HL-60 (cell line): ENCODE results near the gene IL17C.

Source experiments
- DNase-seq, 2 experiments: peaks; one replicate each; pipeline ENCODE4 v3.0.0-alpha.2; 2010 to 2020; ENCODE audit warnings: low read depth in 1 of 2, low spot score in 1 of 2
- H3K27ac ChIP-seq: fragments of 250-450 bp; sonication (Bioruptor Pico); replicated peaks from 2 replicates; pipeline ENCODE4 v1.5.1; 2020; ENCODE audit warnings: mild to moderate bottlenecking, moderate library complexity
- H3K27me3 ChIP-seq: fragments of 250-450 bp; sonication (Bioruptor Pico); 2 replicates; pipeline ENCODE4 v1.5.1; 2021; ENCODE audit warnings: mild to moderate bottlenecking, moderate library complexity; ENCODE audit not compliant: insufficient read depth, poor library complexity, severe bottlenecking
- H3K4me3 ChIP-seq: replicated peaks from 2 replicates; pipeline ENCODE4 v1.5.1; 2011; ENCODE audit warnings: mild to moderate bottlenecking, control low read depth, low read length; ENCODE audit not compliant: insufficient read depth
- GABPA ChIP-seq: IDR thresholded peaks from 2 replicates; pipeline ENCODE4 v1.6.1; 2012; ENCODE audit warnings: low read depth
- POLR2AphosphoS5 ChIP-seq: IDR thresholded peaks from 2 replicates; pipeline ENCODE4 v1.6.1; 2012; ENCODE audit warnings: low read depth
- SPI1 ChIP-seq: IDR thresholded peaks from 2 replicates; pipeline ENCODE4 v1.6.1; 2012; ENCODE audit warnings: low read depth, mild to moderate bottlenecking, borderline replicate concordance
- TF ChIP-seq, protein P1 (sequence below): IDR thresholded peaks from one replicate; pipeline ENCODE4 v1.5.1; 2011; ENCODE audit warnings: low read length, control low read depth, inconsistent platforms; ENCODE audit not compliant: insufficient read depth
- TF ChIP-seq, protein P2 (sequence below): IDR thresholded peaks from 2 replicates; pipeline ENCODE4 v1.6.1; 2012; ENCODE audit warnings: low read depth; ENCODE audit not compliant: insufficient replicate concordance

IL17C gene

DNA sequence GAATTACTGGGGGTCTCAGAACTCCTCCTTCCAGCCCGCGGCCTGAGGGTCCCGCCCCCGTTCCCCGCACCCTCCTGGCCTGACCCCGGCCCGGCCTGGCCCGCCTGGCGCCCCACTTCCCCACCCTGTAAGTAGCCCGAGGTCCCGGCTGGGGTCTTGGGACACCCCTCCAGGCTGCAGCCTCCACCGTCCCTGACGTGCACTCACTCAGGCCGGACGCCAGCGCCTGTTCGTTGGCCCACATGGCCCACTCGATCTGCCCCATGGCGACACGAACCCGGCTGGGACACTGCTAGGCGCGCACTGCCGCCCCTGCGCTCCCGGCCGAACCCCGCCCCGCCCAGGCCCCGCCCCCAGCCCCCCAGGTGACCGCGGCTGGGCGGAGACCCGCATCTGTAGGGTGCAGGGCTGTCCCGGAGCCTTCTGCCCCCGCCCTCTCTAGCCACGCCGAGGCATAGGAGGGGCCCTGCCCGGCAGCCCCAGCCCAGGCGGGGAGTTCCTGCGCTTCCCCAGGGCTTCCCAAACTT, 12.4 kb downstream of the IL17C start, which contains the start of gene CYBA:
Gene CYBA (minus strand): TSS at position 305 of the 527 bp plus-strand sequence. CDS start 40 bp downstream, at position 265.
- no peaks in the 10 kb centered on the region for H3K27me3 ChIP-seq
- H3K27ac ChIP-seq: peak within 1 kb of the TSS; percentile 98
- no peak for TF ChIP-seq GABPA
- TF ChIP-seq POLR2AphosphoS5: peak; percentile 64; the same call in 1 of the 2 replicates
- peak within 1 kb of the TSS; percentile 77 for H3K4me3 ChIP-seq
- DNase-seq: peak; percentile 67 to 71

- TF ChIP-seq GABPA (no peak), SPI1 (no peak), POLR2AphosphoS5 (no peak)
- TF ChIP-seq, protein P1, sequence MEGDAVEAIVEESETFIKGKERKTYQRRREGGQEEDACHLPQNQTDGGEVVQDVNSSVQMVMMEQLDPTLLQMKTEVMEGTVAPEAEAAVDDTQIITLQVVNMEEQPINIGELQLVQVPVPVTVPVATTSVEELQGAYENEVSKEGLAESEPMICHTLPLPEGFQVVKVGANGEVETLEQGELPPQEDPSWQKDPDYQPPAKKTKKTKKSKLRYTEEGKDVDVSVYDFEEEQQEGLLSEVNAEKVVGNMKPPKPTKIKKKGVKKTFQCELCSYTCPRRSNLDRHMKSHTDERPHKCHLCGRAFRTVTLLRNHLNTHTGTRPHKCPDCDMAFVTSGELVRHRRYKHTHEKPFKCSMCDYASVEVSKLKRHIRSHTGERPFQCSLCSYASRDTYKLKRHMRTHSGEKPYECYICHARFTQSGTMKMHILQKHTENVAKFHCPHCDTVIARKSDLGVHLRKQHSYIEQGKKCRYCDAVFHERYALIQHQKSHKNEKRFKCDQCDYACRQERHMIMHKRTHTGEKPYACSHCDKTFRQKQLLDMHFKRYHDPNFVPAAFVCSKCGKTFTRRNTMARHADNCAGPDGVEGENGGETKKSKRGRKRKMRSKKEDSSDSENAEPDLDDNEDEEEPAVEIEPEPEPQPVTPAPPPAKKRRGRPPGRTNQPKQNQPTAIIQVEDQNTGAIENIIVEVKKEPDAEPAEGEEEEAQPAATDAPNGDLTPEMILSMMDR: no peak
- TF ChIP-seq, protein P2, sequence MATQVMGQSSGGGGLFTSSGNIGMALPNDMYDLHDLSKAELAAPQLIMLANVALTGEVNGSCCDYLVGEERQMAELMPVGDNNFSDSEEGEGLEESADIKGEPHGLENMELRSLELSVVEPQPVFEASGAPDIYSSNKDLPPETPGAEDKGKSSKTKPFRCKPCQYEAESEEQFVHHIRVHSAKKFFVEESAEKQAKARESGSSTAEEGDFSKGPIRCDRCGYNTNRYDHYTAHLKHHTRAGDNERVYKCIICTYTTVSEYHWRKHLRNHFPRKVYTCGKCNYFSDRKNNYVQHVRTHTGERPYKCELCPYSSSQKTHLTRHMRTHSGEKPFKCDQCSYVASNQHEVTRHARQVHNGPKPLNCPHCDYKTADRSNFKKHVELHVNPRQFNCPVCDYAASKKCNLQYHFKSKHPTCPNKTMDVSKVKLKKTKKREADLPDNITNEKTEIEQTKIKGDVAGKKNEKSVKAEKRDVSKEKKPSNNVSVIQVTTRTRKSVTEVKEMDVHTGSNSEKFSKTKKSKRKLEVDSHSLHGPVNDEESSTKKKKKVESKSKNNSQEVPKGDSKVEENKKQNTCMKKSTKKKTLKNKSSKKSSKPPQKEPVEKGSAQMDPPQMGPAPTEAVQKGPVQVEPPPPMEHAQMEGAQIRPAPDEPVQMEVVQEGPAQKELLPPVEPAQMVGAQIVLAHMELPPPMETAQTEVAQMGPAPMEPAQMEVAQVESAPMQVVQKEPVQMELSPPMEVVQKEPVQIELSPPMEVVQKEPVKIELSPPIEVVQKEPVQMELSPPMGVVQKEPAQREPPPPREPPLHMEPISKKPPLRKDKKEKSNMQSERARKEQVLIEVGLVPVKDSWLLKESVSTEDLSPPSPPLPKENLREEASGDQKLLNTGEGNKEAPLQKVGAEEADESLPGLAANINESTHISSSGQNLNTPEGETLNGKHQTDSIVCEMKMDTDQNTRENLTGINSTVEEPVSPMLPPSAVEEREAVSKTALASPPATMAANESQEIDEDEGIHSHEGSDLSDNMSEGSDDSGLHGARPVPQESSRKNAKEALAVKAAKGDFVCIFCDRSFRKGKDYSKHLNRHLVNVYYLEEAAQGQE: no peak
- no peak for DNase-seq
- H3K27ac ChIP-seq: no peak overlapping the region; the same call in 1 of the 2 replicates
- H3K4me3 ChIP-seq: no peak overlapping the region; the same call in 1 of the 2 replicates
- H3K27me3 ChIP-seq: no peaks in the 10 kb centered on the region
Observed at GRCh38 chr16:88651276-88651988, 13.1 kb downstream of the IL17C start.

- no peak overlapping the region for H3K27ac ChIP-seq
- H3K4me3 ChIP-seq: no peak overlapping the region
- no peak for DNase-seq
- no peaks in the 10 kb centered on the region for H3K27me3 ChIP-seq
- no peak for TF ChIP-seq POLR2AphosphoS5
- no peak for TF ChIP-seq SPI1
- TF ChIP-seq, protein P2: no peak
- TF ChIP-seq, protein P1: no peak
- TF ChIP-seq GABPA: no peak
Observed at GRCh38 chr16:88651989-88652761, 13.8 kb downstream of the IL17C start.

GRCh38 chr16:88652762-88653063, 14.3 kb downstream of the IL17C start:
- DNase-seq: no peak
- Histone ChIP-seq H3K27ac (no peak overlapping the region), H3K27me3 (no peaks in the 10 kb centered on the region), H3K4me3 (no peak overlapping the region)
- TF ChIP-seq GABPA (no peak), POLR2AphosphoS5 (no peak), SPI1 (no peak)
- TF ChIP-seq, protein P1: no peak
- TF ChIP-seq, protein P2: no peak
